ENCODE results near the gene NUDT13. TPM values are rescaled to one million over a fixed set of nuclear protein-coding genes. Genes with fewer than 3 reads are reported as not detected.

NUDT13 gene
- total and polyA plus RNA-seq, 2 of the 4 experiments (the other 2 are of a cell fraction): 0.90 to 1.7 TPM

DNA sequence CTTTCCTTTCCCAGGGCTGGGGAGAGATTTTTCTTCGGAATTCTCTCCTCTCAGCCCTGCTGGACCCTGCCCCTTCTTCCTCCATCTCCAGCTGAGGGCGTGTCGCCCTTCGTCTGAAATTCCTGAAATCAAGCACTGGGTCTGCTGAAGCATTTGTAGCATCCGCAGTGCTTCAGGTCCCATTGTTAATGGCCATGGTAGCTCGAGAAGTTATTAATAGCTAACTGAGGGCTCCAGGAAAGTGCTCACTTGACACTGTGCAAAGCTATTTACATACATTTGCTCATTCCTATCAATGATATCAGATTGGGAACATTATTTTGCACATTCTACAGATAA, 58.2 kb downstream of the NUDT13 start:
- Histone ChIP-seq H3K18ac (ENCODE audit: low read depth, low read length) (no peak overlapping the region), H3K27ac (ENCODE audit: insufficient read depth, low read length) (peak overlapping the region; percentile 24), H3K9me3 (ENCODE audit: control insufficient read depth, insufficient read depth, low read length) (no peaks in the 10 kb centered on the region), H4K20me1 (ENCODE audit: insufficient read depth, low read length) (no peaks in the 10 kb centered on the region; the same call in 1 of the 2 replicates), H3K27me3 (ENCODE audit: control insufficient read depth, insufficient read depth, low read length) (no peaks in the 10 kb centered on the region), H4K5ac (ENCODE audit: low read depth, low read length) (peak overlapping the region; percentile 22), H2BK15ac (ENCODE audit: low read depth, low read length) (no peak overlapping the region), H3K4me3 (ENCODE audit: insufficient read depth, low read depth, low read length) (peak overlapping the region; percentile 79), H4K91ac (ENCODE audit: insufficient read depth, low read depth, low read length) (peak overlapping the region; percentile 50), H2AK9ac (replicated peaks; ENCODE audit: low read depth, low read length, poor library complexity) (peak overlapping the region; percentile 87), H2AFZ (replicated peaks; ENCODE audit: low read length, poor library complexity) (peak overlapping the region; percentile 96), H3K9me1 (ENCODE audit: insufficient read depth, low read length) (no peaks in the 10 kb centered on the region), H3K56ac (ENCODE audit: extremely low read depth, insufficient read depth, low read length) (peak overlapping the region; percentile 78; the same call in 1 of the 2 replicates), H2BK5ac (ENCODE audit: low read depth, low read length, poor library complexity, severe bottlenecking) (peak overlapping the region; percentile 12), H3K23ac (ENCODE audit: low read depth, low read length) (peak overlapping the region; percentile 58), H3K14ac (replicated peaks; ENCODE audit: low read depth, low read length) (peak overlapping the region; percentile 78), H4K8ac (ENCODE audit: low read depth in 2 of 2, low read length in 2 of 2) (peak overlapping the region; percentile 27 to 90; a peak in 3 of 4 replicates), H2BK20ac (ENCODE audit: low read depth, low read length) (no peak overlapping the region), H3K4me2 (ENCODE audit: low read depth, low read length) (peak overlapping the region; percentile 98), H3K79me1 (ENCODE audit: low read depth in 1 of 2, low read length in 2 of 2) (peaks cover 18 to 29% of the 10 kb centered on the region in 2 experiments), H3K36me3 (ENCODE audit: control insufficient read depth, insufficient read depth, low read length) (peaks cover 3% of the 10 kb centered on the region), H2BK120ac (ENCODE audit: low read depth, low read length) (no peak overlapping the region), H3K4ac (ENCODE audit: low read depth, low read length) (peak overlapping the region; percentile 78), H3K4me1 (ENCODE audit: control insufficient read depth, insufficient read depth, low read length) (no peaks in the 10 kb centered on the region; the same call in 1 of the 2 replicates), H3K9ac (ENCODE audit: low read depth, low read length) (peak overlapping the region; percentile 91), H2AK5ac (ENCODE audit: low read depth, low read length) (peak overlapping the region; percentile 54; the same call in 1 of the 2 replicates)
- DNase-seq (no peak), ATAC-seq (ENCODE audit: low read depth) (no peak; the same call in 1 of the 2 replicates)
- no TSS peak for BruUV-seq (replicated peaks)
- in situ Hi-C loops (cut with MboI; ENCODE audit: low sequenced_read_pairs): no loop called here
- CTCF ChIA-PET: no interaction called here
- TF ChIP-seq MAFK (IDR thresholded peaks at IDR 0.05; ENCODE audit: low read depth, low read length) (no peak), RAD21 (IDR thresholded peaks at IDR 0.05; ENCODE audit: low read length) (no peak), BHLHE40 (IDR thresholded peaks at IDR 0.05; ENCODE audit: low read depth, low read length) (no peak)
- 0% methylated on average over 4 of the region's 6 CpGs; no CpG with 5 or more reads in 1 of the 2 experiments for WGBS, 2 experiments (ENCODE audit: extremely low coverage in 2 of 2, insufficient read length in 1 of 2)
- intact Hi-C loops (cut with micrococcal nuclease): no loop called here
- dilution Hi-C loops (cut with HindIII; ENCODE audit: low sequenced_read_pairs, unreplicated experiment): no loop called here
- POLR2A ChIA-PET (ENCODE audit: unreplicated experiment): interaction anchor here (0.6 kb wide), 1 partner anchor 1433 kb away, joined by 3 read pairs; no protein-coding TSS in a partner anchor
